ENCODE measurements around the gene NELL1.
"Not testable (repeated sequence)": the region's sequence is repeated elsewhere in the genome, so short reads cannot be mapped to it uniquely, and the experiment has no call there.

The NELL1 gene

GRCh38 chr11:21122523-21122922 lies 453.1 kb downstream of the NELL1 start:
- Histone ChIP-seq H3K9ac (ENCODE audit: low read length in 2 of 2) (no peak overlapping the region), H3K4me3 (ENCODE audit: low read length in 2 of 2) (no peak overlapping the region), H3K4me1 (ENCODE audit: control insufficient read depth, insufficient read depth, low read length) (no peaks in the 10 kb centered on the region), H3K9me3 (ENCODE audit: control insufficient read depth in 2 of 2, low read length in 2 of 2) (no peaks in the 10 kb centered on the region), H3K27me3 (ENCODE audit: control insufficient read depth in 1 of 2, insufficient read depth in 2 of 2, low read length in 2 of 2) (no peaks in the 10 kb centered on the region), H3K27ac (ENCODE audit: low read length) (no peak overlapping the region), H3K36me3 (ENCODE audit: control insufficient read depth in 2 of 2, insufficient read depth in 2 of 2, low read length in 2 of 2) (no peaks in the 10 kb centered on the region)

- Histone ChIP-seq H3K9ac (ENCODE audit: low read length in 2 of 2) (no peak overlapping the region), H3K4me1 (ENCODE audit: control insufficient read depth, insufficient read depth, low read length) (no peaks in the 10 kb centered on the region), H3K27ac (ENCODE audit: low read length) (no peak overlapping the region), H3K27me3 (ENCODE audit: control insufficient read depth in 1 of 2, insufficient read depth in 2 of 2, low read length in 2 of 2) (no peaks in the 10 kb centered on the region), H3K4me3 (ENCODE audit: low read length in 2 of 2) (no peak overlapping the region), H3K36me3 (ENCODE audit: control insufficient read depth in 2 of 2, insufficient read depth in 2 of 2, low read length in 2 of 2) (no peaks in the 10 kb centered on the region), H3K9me3 (ENCODE audit: control insufficient read depth in 2 of 2, low read length in 2 of 2) (no peaks in the 10 kb centered on the region)
These were observed 462.8 kb downstream of the NELL1 start for GRCh38 chr11:21132146-21132720.

GRCh38 chr11:21133244-21133643 lies 463.9 kb downstream of the NELL1 start:
- H3K4me1 ChIP-seq (ENCODE audit: control insufficient read depth, insufficient read depth, low read length), result no peaks in the 10 kb centered on the region
- H3K9ac ChIP-seq (ENCODE audit: low read length in 2 of 2), result no peak overlapping the region
- H3K27me3 ChIP-seq (ENCODE audit: control insufficient read depth in 1 of 2, insufficient read depth in 2 of 2, low read length in 2 of 2), result no peaks in the 10 kb centered on the region
- H3K4me3 ChIP-seq (ENCODE audit: low read length in 2 of 2), result no peak overlapping the region
- no peaks in the 10 kb centered on the region for H3K36me3 ChIP-seq (ENCODE audit: control insufficient read depth in 2 of 2, insufficient read depth in 2 of 2, low read length in 2 of 2)
- no peak overlapping the region for H3K27ac ChIP-seq (ENCODE audit: low read length)
- no peaks in the 10 kb centered on the region for H3K9me3 ChIP-seq (ENCODE audit: control insufficient read depth in 2 of 2, low read length in 2 of 2)

- Histone ChIP-seq H3K27me3 (ENCODE audit: control insufficient read depth in 1 of 2, insufficient read depth in 2 of 2, low read length in 2 of 2) (no peaks in the 10 kb centered on the region), H3K4me3 (ENCODE audit: low read length in 2 of 2) (no peak overlapping the region), H3K9me3 (ENCODE audit: control insufficient read depth in 2 of 2, low read length in 2 of 2) (no peaks in the 10 kb centered on the region), H3K4me1 (ENCODE audit: control insufficient read depth, insufficient read depth, low read length) (no peaks in the 10 kb centered on the region), H3K36me3 (ENCODE audit: control insufficient read depth in 2 of 2, insufficient read depth in 2 of 2, low read length in 2 of 2) (no peaks in the 10 kb centered on the region), H3K27ac (ENCODE audit: low read length) (no peak overlapping the region), H3K9ac (ENCODE audit: low read length in 2 of 2) (no peak overlapping the region)
These were observed 464.3 kb downstream of the NELL1 start for GRCh38 chr11:21133722-21134121.

- Histone ChIP-seq H3K9ac (ENCODE audit: low read length in 2 of 2) (no peak overlapping the region), H3K36me3 (ENCODE audit: control insufficient read depth in 2 of 2, insufficient read depth in 2 of 2, low read length in 2 of 2) (no peaks in the 10 kb centered on the region), H3K9me3 (ENCODE audit: control insufficient read depth in 2 of 2, low read length in 2 of 2) (no peaks in the 10 kb centered on the region), H3K27me3 (ENCODE audit: control insufficient read depth in 1 of 2, insufficient read depth in 2 of 2, low read length in 2 of 2) (no peaks in the 10 kb centered on the region), H3K4me3 (ENCODE audit: low read length in 2 of 2) (no peak overlapping the region), H3K27ac (ENCODE audit: low read length) (no peak overlapping the region), H3K4me1 (ENCODE audit: control insufficient read depth, insufficient read depth, low read length) (no peaks in the 10 kb centered on the region)
These were observed 468.4 kb downstream of the NELL1 start for GRCh38 chr11:21137803-21138202.

GRCh38 chr11:21141557-21141956 lies 472.2 kb downstream of the NELL1 start:
- H3K27ac ChIP-seq (ENCODE audit: low read length); H3K9me3 ChIP-seq (ENCODE audit: control insufficient read depth in 2 of 2, low read length in 2 of 2); H3K4me3 ChIP-seq (ENCODE audit: low read length in 2 of 2); H3K36me3 ChIP-seq (ENCODE audit: control insufficient read depth in 2 of 2, insufficient read depth in 2 of 2, low read length in 2 of 2); H3K4me1 ChIP-seq (ENCODE audit: control insufficient read depth, insufficient read depth, low read length); H3K9ac ChIP-seq (ENCODE audit: low read length in 2 of 2); H3K27me3 ChIP-seq (ENCODE audit: control insufficient read depth in 1 of 2, insufficient read depth in 2 of 2, low read length in 2 of 2): not testable (repeated sequence)

GRCh38 chr11:21142007-21142406 lies 472.6 kb downstream of the NELL1 start:
- Histone ChIP-seq H3K9me3 (ENCODE audit: control insufficient read depth in 2 of 2, low read length in 2 of 2) (no peaks in the 10 kb centered on the region), H3K27ac (ENCODE audit: low read length) (no peak overlapping the region), H3K4me3 (ENCODE audit: low read length in 2 of 2) (no peak overlapping the region), H3K27me3 (ENCODE audit: control insufficient read depth in 1 of 2, insufficient read depth in 2 of 2, low read length in 2 of 2) (no peaks in the 10 kb centered on the region), H3K36me3 (ENCODE audit: control insufficient read depth in 2 of 2, insufficient read depth in 2 of 2, low read length in 2 of 2) (no peaks in the 10 kb centered on the region), H3K4me1 (ENCODE audit: control insufficient read depth, insufficient read depth, low read length) (no peaks in the 10 kb centered on the region), H3K9ac (ENCODE audit: low read length in 2 of 2) (no peak overlapping the region)

- Histone ChIP-seq H3K27me3 (ENCODE audit: control insufficient read depth in 1 of 2, insufficient read depth in 2 of 2, low read length in 2 of 2) (no peaks in the 10 kb centered on the region), H3K36me3 (ENCODE audit: control insufficient read depth in 2 of 2, insufficient read depth in 2 of 2, low read length in 2 of 2) (no peaks in the 10 kb centered on the region), H3K4me3 (ENCODE audit: low read length in 2 of 2) (no peak overlapping the region), H3K9ac (ENCODE audit: low read length in 2 of 2) (no peak overlapping the region), H3K9me3 (ENCODE audit: control insufficient read depth in 2 of 2, low read length in 2 of 2) (no peaks in the 10 kb centered on the region), H3K4me1 (ENCODE audit: control insufficient read depth, insufficient read depth, low read length) (no peaks in the 10 kb centered on the region), H3K27ac (ENCODE audit: low read length) (no peak overlapping the region)
These were observed 475.1 kb downstream of the NELL1 start for GRCh38 chr11:21144531-21144930.

- Histone ChIP-seq H3K4me3 (ENCODE audit: low read length in 2 of 2) (no peak overlapping the region), H3K4me1 (ENCODE audit: control insufficient read depth, insufficient read depth, low read length) (no peaks in the 10 kb centered on the region), H3K27me3 (ENCODE audit: control insufficient read depth in 1 of 2, insufficient read depth in 2 of 2, low read length in 2 of 2) (no peaks in the 10 kb centered on the region), H3K36me3 (ENCODE audit: control insufficient read depth in 2 of 2, insufficient read depth in 2 of 2, low read length in 2 of 2) (no peaks in the 10 kb centered on the region), H3K9ac (ENCODE audit: low read length in 2 of 2) (no peak overlapping the region), H3K9me3 (ENCODE audit: control insufficient read depth in 2 of 2, low read length in 2 of 2) (no peaks in the 10 kb centered on the region), H3K27ac (ENCODE audit: low read length) (no peak overlapping the region)
These were observed 479.0 kb downstream of the NELL1 start for GRCh38 chr11:21148376-21148775.

- Histone ChIP-seq H3K4me3 (ENCODE audit: low read length in 2 of 2) (no peak overlapping the region), H3K9me3 (ENCODE audit: control insufficient read depth in 2 of 2, low read length in 2 of 2) (no peaks in the 10 kb centered on the region), H3K36me3 (ENCODE audit: control insufficient read depth in 2 of 2, insufficient read depth in 2 of 2, low read length in 2 of 2) (no peaks in the 10 kb centered on the region), H3K27me3 (ENCODE audit: control insufficient read depth in 1 of 2, insufficient read depth in 2 of 2, low read length in 2 of 2) (no peaks in the 10 kb centered on the region), H3K27ac (ENCODE audit: low read length) (no peak overlapping the region), H3K4me1 (ENCODE audit: control insufficient read depth, insufficient read depth, low read length) (no peaks in the 10 kb centered on the region), H3K9ac (ENCODE audit: low read length in 2 of 2) (no peak overlapping the region)
These were observed 490.8 kb downstream of the NELL1 start for GRCh38 chr11:21160140-21160539.

GRCh38 chr11:21169639-21170038 lies 500.3 kb downstream of the NELL1 start:
- H3K36me3 ChIP-seq (ENCODE audit: control insufficient read depth in 2 of 2, insufficient read depth in 2 of 2, low read length in 2 of 2), result no peaks in the 10 kb centered on the region
- no peak overlapping the region for H3K9ac ChIP-seq (ENCODE audit: low read length in 2 of 2)
- no peaks in the 10 kb centered on the region for H3K27me3 ChIP-seq (ENCODE audit: control insufficient read depth in 1 of 2, insufficient read depth in 2 of 2, low read length in 2 of 2)
- no peak overlapping the region for H3K4me3 ChIP-seq (ENCODE audit: low read length in 2 of 2)
- no peak overlapping the region for H3K27ac ChIP-seq (ENCODE audit: low read length)
- no peaks in the 10 kb centered on the region for H3K4me1 ChIP-seq (ENCODE audit: control insufficient read depth, insufficient read depth, low read length)
- H3K9me3 ChIP-seq (ENCODE audit: control insufficient read depth in 2 of 2, low read length in 2 of 2), result no peaks in the 10 kb centered on the region
